ENCODE data around the gene IL1RAPL2.

GRCh38 chrX:105803891-105804290 is 1237.9 kb downstream of the IL1RAPL2 start:
- TF ChIP-seq EZH2 (IDR thresholded peaks at IDR 0.05; ENCODE audit: low read depth) (no peak), CTCF (conservative IDR thresholded peaks at IDR 0.05) (no peak)

Data from PC-9 (cell line).